Keratinocyte (primary cell): ENCODE results near the gene WDR70. TPM values are rescaled to one million over a fixed set of nuclear protein-coding genes. Genes with fewer than 3 reads are reported as not detected.

Experiments used
- DNase-seq: peaks from one replicate; pipeline ENCODE4 v3.0.0-alpha.2; 2011; ENCODE audit warnings: low read depth, missing footprints, low spot score
- FAIRE-seq: peaks from 2 replicates; lab custom pipeline; 2011; peaks lifted over from hg19 to GRCh38; lab: Jason Lieb, UNC
- H2AFZ ChIP-seq: 2 replicates; pipeline ENCODE4 v1.6.0; 2012; ENCODE audit warnings: low read length, control low read depth, inconsistent platforms; ENCODE audit not compliant: control insufficient read depth
- H3K27ac ChIP-seq: 2 replicates; pipeline ENCODE4 v1.5.1; 2011; ENCODE audit warnings: low read length; ENCODE audit not compliant: control insufficient read depth, insufficient read depth
- H3K27me3 ChIP-seq: 3 replicates; pipeline ENCODE4 v1.6.0; 2011; ENCODE audit warnings: low read length; ENCODE audit not compliant: control insufficient read depth, insufficient read depth; ENCODE audit errors: extremely low read depth
- H3K36me3 ChIP-seq, 2 experiments: 2 replicates in 1 of 2; 3 replicates in 1 of 2; pipeline ENCODE4 v1.5.1; 2011; ENCODE audit warnings: low read length in 2 of 2, mild to moderate bottlenecking in 1 of 2; ENCODE audit not compliant: control insufficient read depth in 2 of 2, insufficient read depth in 2 of 2; ENCODE audit errors: extremely low read depth in 1 of 2
- H3K4me1 ChIP-seq: 3 replicates; pipeline ENCODE4 v1.5.1; 2011; ENCODE audit warnings: low read length; ENCODE audit not compliant: control insufficient read depth, insufficient read depth; ENCODE audit errors: extremely low read depth
- H3K4me2 ChIP-seq: 3 replicates; pipeline ENCODE4 v1.6.0; 2011; ENCODE audit warnings: low read depth, low read length; ENCODE audit not compliant: control insufficient read depth, insufficient read depth; ENCODE audit errors: extremely low read depth
- H3K4me3 ChIP-seq, 3 experiments: fragments of 200-600 bp in 1 of 3; sonication (generic) in 1 of 3; 2 replicates in 2 of 3; 3 replicates in 1 of 3; pipeline ENCODE4 v1.5.1; 2011 to 2016; ENCODE audit warnings: low read length in 3 of 3, mild to moderate bottlenecking in 3 of 3, control low read depth in 2 of 3, inconsistent platforms in 1 of 3, low read depth in 1 of 3, mixed read lengths in 1 of 3, mixed run types in 1 of 3, moderate library complexity in 1 of 3; ENCODE audit not compliant: control insufficient read depth in 2 of 3, insufficient read depth in 2 of 3; ENCODE audit errors: extremely low read depth in 1 of 3
- H3K79me2 ChIP-seq: 2 replicates; pipeline ENCODE4 v1.6.0; 2012; ENCODE audit warnings: low read length; ENCODE audit not compliant: control insufficient read depth, insufficient read depth
- H3K9ac ChIP-seq: 3 replicates; pipeline ENCODE4 v1.6.0; 2011; ENCODE audit warnings: low read length; ENCODE audit not compliant: control insufficient read depth, insufficient read depth; ENCODE audit errors: extremely low read depth
- H3K9me1 ChIP-seq: 3 replicates; pipeline ENCODE4 v1.6.0; 2011; ENCODE audit warnings: low read length; ENCODE audit not compliant: control insufficient read depth, insufficient read depth; ENCODE audit errors: extremely low read depth
- H3K9me3 ChIP-seq: 2 replicates; pipeline ENCODE4 v1.5.1; 2012; ENCODE audit warnings: low read depth, low read length; ENCODE audit not compliant: control insufficient read depth
- H4K20me1 ChIP-seq: 3 replicates; pipeline ENCODE4 v1.6.0; 2011; ENCODE audit warnings: low read length; ENCODE audit not compliant: control insufficient read depth, insufficient read depth; ENCODE audit errors: extremely low read depth
- CTCF ChIP-seq, 3 experiments: IDR thresholded peaks in 1 of 3; conservative IDR thresholded peaks in 1 of 3; optimal IDR thresholded peaks in 1 of 3; 2 replicates in 2 of 3; 3 replicates in 1 of 3; pipeline versions ENCODE3 to v1.5.1; 2011; ENCODE audit warnings: low read length in 3 of 3, mild to moderate bottlenecking in 3 of 3, moderate library complexity in 2 of 3, control low read depth in 1 of 3, inconsistent platforms in 1 of 3; ENCODE audit not compliant: insufficient read depth in 2 of 3; ENCODE audit errors: extremely low read depth in 1 of 3
- EZH2 ChIP-seq: IDR thresholded peaks from one replicate; pipeline ENCODE4 v1.6.1; 2012; ENCODE audit warnings: inconsistent platforms, mild to moderate bottlenecking, low read length, moderate library complexity
- dilution Hi-C: fragments of 300-500 bp; cut with MboI; formaldehyde crosslinking; loops from one replicate; pipeline ENCODE4 v1.7.0; 2020; ENCODE audit warnings: low sequenced_read_pairs; ENCODE audit not compliant: extremely low pct_ligation_motif_present
- polyA plus RNA-seq, 5 experiments: library from polyadenylated mRNA; depleted of rRNA in 3 of 5; stranded (reverse) in 3 of 5; stranded (forward) in 1 of 5; unstranded in 1 of 5; fragments of >200 nt; gene quantifications; 1 replicate in 1 of 5; 2 replicates in 3 of 5; 3 replicates in 1 of 5; pipeline versions ENCODE4 v1.2.1 to v1.2.3, GENCODE V29; 2011 to 2012; ENCODE audit warnings: missing spikeins in 2 of 5, low read depth in 1 of 5, low replicate concordance in 1 of 5

The WDR70 gene
- polyA plus RNA-seq, 1 donor (not counting 4 experiments of a cell fraction or from before 2014, with no cell fraction given), result 25.1 TPM

DNA sequence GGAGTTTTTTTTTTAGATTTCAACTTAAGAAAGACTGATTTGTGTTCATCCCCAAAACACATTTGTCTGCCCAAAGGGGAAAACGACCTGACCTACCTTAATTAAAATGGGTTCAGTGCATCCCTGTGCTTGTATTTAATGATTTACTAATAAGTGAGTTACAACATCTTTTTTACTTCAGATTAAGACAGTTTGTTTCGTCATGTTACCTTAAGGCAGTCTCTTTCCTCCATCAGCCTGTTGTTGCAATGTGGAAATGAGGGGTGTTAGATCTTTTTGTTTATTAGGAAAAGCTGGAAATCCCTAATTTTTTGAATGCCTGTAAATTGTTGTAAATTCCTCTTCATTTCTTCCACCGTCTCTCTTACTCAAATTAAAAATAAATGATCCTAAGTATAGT lies 283.2 kb downstream of the WDR70 start:
- DNase-seq (no peak), FAIRE-seq (no peak)
- Histone ChIP-seq H4K20me1 (no peaks in the 10 kb centered on the region), H3K9ac (no peak overlapping the region), H3K9me1 (no peaks in the 10 kb centered on the region), H3K27ac (no peak overlapping the region), H3K9me3 (no peaks in the 10 kb centered on the region), H3K4me2 (no peak overlapping the region), H3K27me3 (no peaks in the 10 kb centered on the region), H3K4me3 (no peak overlapping the region), H2AFZ (no peak overlapping the region), H3K36me3 (no peaks in the 10 kb centered on the region), H3K4me1 (peaks cover 7% of the 10 kb centered on the region), H3K79me2 (no peaks in the 10 kb centered on the region)
- dilution Hi-C loops, result no loop called here
- no peak for TF ChIP-seq EZH2
- TF ChIP-seq CTCF (optimal IDR thresholded peaks at IDR 0.05 in 1 of 3, IDR thresholded peaks at IDR 0.05 in 1 of 3, conservative IDR thresholded peaks at IDR 0.05 in 1 of 3; ENCODE audit: extremely low read depth in 1 of 3, insufficient read depth in 2 of 3, low read length in 3 of 3), result no peak

DNA sequence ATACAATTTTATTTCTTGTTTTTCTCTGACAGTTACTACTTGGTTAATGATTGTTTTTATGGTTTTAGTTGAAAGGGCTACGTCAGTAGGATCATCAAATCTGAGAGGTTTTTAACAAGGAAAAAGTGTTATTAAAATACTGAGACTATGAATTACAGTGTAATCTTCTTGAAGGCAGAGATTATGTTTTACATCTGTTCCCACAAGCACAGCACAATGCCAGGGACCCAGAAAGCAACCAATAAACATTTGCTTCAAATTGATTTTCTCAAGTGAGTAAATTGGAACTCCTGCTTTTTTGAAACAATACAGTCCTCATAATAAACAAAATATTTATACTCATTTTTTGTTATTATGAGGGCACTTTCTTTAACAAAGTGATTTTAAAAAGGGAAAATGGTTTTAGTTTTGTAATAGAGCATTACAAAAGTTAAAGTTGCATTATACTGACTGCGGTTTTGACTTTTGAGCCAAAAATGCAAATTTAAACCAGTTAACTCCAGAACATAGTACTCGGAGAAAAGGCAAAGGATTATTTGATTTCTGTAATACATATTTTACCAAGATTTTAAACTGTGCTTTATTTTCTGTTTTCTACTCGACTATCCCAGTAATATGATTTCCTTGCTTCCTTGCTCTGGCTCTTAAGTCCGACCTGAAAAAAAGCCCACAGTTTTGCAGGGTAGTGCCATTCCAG lies 283.8 kb downstream of the WDR70 start:
- H3K4me2 ChIP-seq, result no peak overlapping the region
- H4K20me1 ChIP-seq, result no peaks in the 10 kb centered on the region
- H3K36me3 ChIP-seq, result no peaks in the 10 kb centered on the region
- H3K4me3 ChIP-seq, result no peak overlapping the region
- no peaks in the 10 kb centered on the region for H3K27me3 ChIP-seq
- dilution Hi-C loops, result no loop called here
- no peak for FAIRE-seq
- no peak for DNase-seq
- H3K9me3 ChIP-seq, result no peaks in the 10 kb centered on the region
- no peaks in the 10 kb centered on the region for H3K9me1 ChIP-seq
- no peak overlapping the region for H2AFZ ChIP-seq
- no peak overlapping the region for H3K9ac ChIP-seq
- TF ChIP-seq EZH2, result no peak
- TF ChIP-seq CTCF (optimal IDR thresholded peaks at IDR 0.05 in 1 of 3, IDR thresholded peaks at IDR 0.05 in 1 of 3, conservative IDR thresholded peaks at IDR 0.05 in 1 of 3; ENCODE audit: extremely low read depth in 1 of 3, insufficient read depth in 2 of 3, low read length in 3 of 3), result no peak
- H3K79me2 ChIP-seq, result no peaks in the 10 kb centered on the region
- peaks cover 9% of the 10 kb centered on the region for H3K4me1 ChIP-seq
- H3K27ac ChIP-seq, result no peak overlapping the region
